ENCODE data around the gene ATP11A. TPM values are rescaled to one million over a fixed set of nuclear protein-coding genes. Genes with fewer than 3 reads are reported as not detected.

The ATP11A gene
- total RNA-seq, 2 donors from 2014 or later, result 122 to 140 TPM

GRCh38 chr13:112854321-112854720 is 164.5 kb downstream of the ATP11A start:
- TF ChIP-seq CTCF (conservative IDR thresholded peaks at IDR 0.05), result no peak
- Mint-ChIP-seq H3K36me3 (ENCODE audit: low read depth) (peaks cover 94% of the 10 kb centered on the region), H3K9me3 (no peaks in the 10 kb centered on the region), H3K4me1 (no peaks in the 10 kb centered on the region), H3K27me3 (ENCODE audit: insufficient read depth) (no peaks in the 10 kb centered on the region), H3K27ac (no peak overlapping the region), H3K4me3 (no peak overlapping the region)
- Histone ChIP-seq H3K36me3 (ENCODE audit: control insufficient read depth, insufficient read depth, low read length) (peaks cover 97% of the 10 kb centered on the region), H3K27me3 (ENCODE audit: control insufficient read depth, insufficient read depth, low read length, poor library complexity, severe bottlenecking) (no peaks in the 10 kb centered on the region), H3K4me3 (ENCODE audit: low read length) (no peak overlapping the region), H3K27ac (ENCODE audit: low read depth, low read length) (no peak overlapping the region), H3K9me3 (ENCODE audit: control insufficient read depth, low read length) (no peaks in the 10 kb centered on the region), H3K4me1 (ENCODE audit: control insufficient read depth, insufficient read depth, low read length) (no peaks in the 10 kb centered on the region), H3K9ac (ENCODE audit: extremely low read depth, low read length, poor library complexity, severe bottlenecking) (no peak overlapping the region)
- no peak for DNase-seq
- 95% methylated on average over 17 to 25 of the region's 25 CpGs for WGBS, 2 experiments (ENCODE audit: insufficient coverage in 1 of 2, insufficient read length in 1 of 2)

- no peak overlapping the region for H3K4me3 ChIP-seq (ENCODE audit: low read length)
- Mint-ChIP-seq H3K36me3 (ENCODE audit: low read depth) (peaks cover 87% of the 10 kb centered on the region), H3K27ac (no peak overlapping the region), H3K27me3 (ENCODE audit: insufficient read depth) (no peaks in the 10 kb centered on the region), H3K9me3 (no peaks in the 10 kb centered on the region), H3K4me1 (no peaks in the 10 kb centered on the region), H3K4me3 (no peak overlapping the region)
- H3K27ac ChIP-seq (ENCODE audit: low read depth, low read length), result no peak overlapping the region
- peak; percentile 22 for DNase-seq
- H3K9me3 ChIP-seq (ENCODE audit: control insufficient read depth, low read length), result no peaks in the 10 kb centered on the region
- H3K27me3 ChIP-seq (ENCODE audit: control insufficient read depth, insufficient read depth, low read length, poor library complexity, severe bottlenecking), result no peaks in the 10 kb centered on the region
- 94 to 97% methylated on average over 21 of the region's 21 CpGs for WGBS, 2 experiments (ENCODE audit: insufficient coverage in 1 of 2, insufficient read length in 1 of 2)
- TF ChIP-seq CTCF (conservative IDR thresholded peaks at IDR 0.05), result no peak
- H3K36me3 ChIP-seq (ENCODE audit: control insufficient read depth, insufficient read depth, low read length), result peaks cover 97% of the 10 kb centered on the region
- H3K4me1 ChIP-seq (ENCODE audit: control insufficient read depth, insufficient read depth, low read length), result no peaks in the 10 kb centered on the region
- H3K9ac ChIP-seq (ENCODE audit: extremely low read depth, low read length, poor library complexity, severe bottlenecking), result no peak overlapping the region
These were observed 166.0 kb downstream of the ATP11A start for GRCh38 chr13:112855859-112856258.

- WGBS, 2 experiments (ENCODE audit: insufficient coverage in 1 of 2, insufficient read length in 1 of 2), result 94 to 95% methylated on average over 17 to 20 of the region's 20 CpGs
- peaks cover 83% of the 10 kb centered on the region for H3K36me3 ChIP-seq (ENCODE audit: control insufficient read depth, insufficient read depth, low read length)
- TF ChIP-seq CTCF (conservative IDR thresholded peaks at IDR 0.05), result no peak
- H3K4me1 Mint-ChIP-seq, result no peaks in the 10 kb centered on the region
- H3K9me3 ChIP-seq (ENCODE audit: control insufficient read depth, low read length), result no peaks in the 10 kb centered on the region
- no peak overlapping the region for H3K9ac ChIP-seq (ENCODE audit: extremely low read depth, low read length, poor library complexity, severe bottlenecking)
- H3K27me3 Mint-ChIP-seq (ENCODE audit: insufficient read depth), result no peaks in the 10 kb centered on the region
- no peak overlapping the region for H3K4me3 Mint-ChIP-seq
- no peak overlapping the region for H3K27ac Mint-ChIP-seq
- H3K4me3 ChIP-seq (ENCODE audit: low read length), result no peak overlapping the region
- H3K9me3 Mint-ChIP-seq, result no peaks in the 10 kb centered on the region
- no peaks in the 10 kb centered on the region for H3K27me3 ChIP-seq (ENCODE audit: control insufficient read depth, insufficient read depth, low read length, poor library complexity, severe bottlenecking)
- H3K4me1 ChIP-seq (ENCODE audit: control insufficient read depth, insufficient read depth, low read length), result no peaks in the 10 kb centered on the region
- peaks cover 85% of the 10 kb centered on the region for H3K36me3 Mint-ChIP-seq (ENCODE audit: low read depth)
- no peak overlapping the region for H3K27ac ChIP-seq (ENCODE audit: low read depth, low read length)
- peak; percentile 26 for DNase-seq
These were observed 168.2 kb downstream of the ATP11A start for GRCh38 chr13:112857914-112858490.

Data from endodermal cell (in vitro differentiated cells).